Stimulated activated naive CD8-positive, alpha-beta T cell treated with anti-CD3 and anti-CD28 coated beads, Interleukin-15, Interleukin-2, amounts not matched to agents 100 U/mL and 50 U/mL, for 24 hours (primary cell): Measurements from ENCODE around the gene ZNF638.

ENCODE experiments used
- ATAC-seq: fragments of 150-1000 bp; cut with Tn5 transposase; one replicate; pipeline ENCODE4 v1.10.0; 2021
- DNase-seq: peaks from one replicate; pipeline ENCODE4 v3.0.0; 2021

Gene ZNF638

DNA sequence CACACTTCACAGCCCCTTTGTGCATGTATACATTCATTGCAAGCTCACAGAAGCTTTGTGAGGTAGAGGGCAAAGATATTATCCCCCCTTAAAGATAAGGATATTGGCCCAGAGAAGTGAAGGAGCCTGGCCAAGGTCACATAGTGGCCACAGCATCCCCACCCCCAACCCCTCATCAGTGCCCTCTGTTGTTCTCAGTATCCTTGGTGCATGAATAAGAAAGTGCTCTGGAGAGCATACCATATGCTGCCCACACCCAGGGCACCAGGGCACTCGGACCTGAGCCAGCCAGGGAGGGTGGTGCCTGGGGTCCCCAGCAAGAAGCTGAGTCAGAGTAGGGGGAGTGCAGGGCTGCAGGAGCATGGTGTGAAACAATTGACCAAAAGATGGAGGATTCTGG, 125.0 kb downstream of the ZNF638 start:
- DNase-seq (no peak), ATAC-seq (no peak)

DNA sequence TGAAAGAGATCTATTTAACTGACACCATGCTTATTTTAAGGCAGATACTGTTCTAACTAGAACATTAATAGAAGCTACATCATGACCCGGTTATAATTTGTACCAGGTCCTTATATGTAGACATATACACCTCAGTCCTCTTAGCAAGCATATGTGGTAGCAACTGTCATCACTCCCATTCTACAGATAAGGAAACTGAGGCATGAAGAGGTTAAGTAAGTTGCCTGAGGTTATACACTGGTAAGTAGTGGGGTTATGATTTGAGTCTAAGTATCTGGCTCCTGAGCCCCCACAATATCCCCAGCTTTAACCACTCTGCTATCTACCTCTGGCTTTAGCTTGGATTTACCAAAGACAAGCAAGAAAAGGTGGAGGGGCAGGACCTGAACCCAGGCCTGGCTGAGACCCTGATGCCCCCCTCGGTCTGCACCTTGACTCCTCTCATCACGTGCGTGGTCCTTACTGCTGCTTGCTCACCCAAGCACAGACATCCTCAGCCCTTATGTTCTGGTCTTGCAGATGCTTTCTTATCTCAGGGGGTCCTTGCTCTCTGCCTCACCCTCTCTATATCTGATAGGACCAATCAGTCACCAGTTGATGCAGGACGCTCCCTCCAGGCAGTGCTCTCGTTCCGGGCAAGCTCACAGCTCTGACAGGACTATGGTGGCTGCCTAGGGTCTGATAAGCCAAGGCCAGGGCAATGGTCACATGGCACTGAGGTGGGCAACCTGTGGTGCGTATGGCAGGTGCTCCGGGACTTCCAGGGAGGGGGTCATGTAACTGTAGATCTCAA, 125.7 kb downstream of the ZNF638 start:
- DNase-seq: no peak
- ATAC-seq: no peak

DNA sequence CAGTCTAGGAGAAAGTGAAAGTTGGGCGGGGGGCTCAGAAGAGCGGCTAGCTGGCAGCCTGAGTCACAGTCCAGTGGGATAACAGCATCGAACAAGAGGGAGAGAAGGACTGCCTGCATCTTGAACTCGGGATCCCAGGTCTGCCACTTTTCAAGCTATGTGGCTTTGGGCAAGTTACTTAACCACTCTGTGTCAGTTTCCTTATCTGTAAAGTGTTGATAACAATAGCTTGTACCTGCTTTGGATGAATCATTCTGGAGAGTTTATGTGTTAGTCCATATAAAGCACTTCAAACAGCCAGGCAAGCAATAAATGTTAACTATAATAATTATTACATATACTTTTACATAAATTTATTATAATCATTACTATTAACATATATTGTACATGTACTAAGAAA, 126.3 kb downstream of the ZNF638 start:
- ATAC-seq: no peak
- DNase-seq: no peak

DNA sequence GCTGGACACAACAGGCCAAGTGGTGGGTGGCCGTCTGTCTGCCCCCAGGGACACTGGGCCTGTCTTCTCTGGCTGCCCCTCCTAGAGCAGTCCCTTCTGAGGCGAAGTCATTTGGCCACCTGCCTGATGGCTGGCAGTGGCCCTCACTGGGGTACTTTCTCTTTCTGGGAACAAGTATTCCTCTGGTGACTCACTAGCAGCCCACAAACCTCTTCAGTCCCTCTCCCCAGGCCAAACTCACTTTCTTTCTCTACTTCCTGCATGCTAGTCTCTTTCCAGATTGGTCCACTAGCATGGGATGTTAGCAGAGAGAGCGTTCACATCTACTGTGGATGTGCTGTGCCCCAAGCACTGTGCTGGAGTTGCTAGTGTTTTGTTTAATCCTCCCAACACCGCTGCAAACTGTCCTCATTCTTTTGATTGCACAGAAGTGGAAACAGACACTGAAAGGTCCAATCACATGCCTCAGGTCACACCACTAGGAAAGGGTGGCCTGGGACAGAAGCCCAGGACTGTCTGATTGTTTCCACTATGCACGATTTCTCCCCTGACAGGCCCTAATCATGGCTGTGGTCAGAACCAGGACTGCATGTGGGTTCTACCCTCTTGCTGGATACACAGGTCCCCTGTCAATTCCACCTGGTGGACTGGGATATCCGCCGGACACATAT, 127.0 kb downstream of the ZNF638 start:
- no peak for DNase-seq
- ATAC-seq: no peak

- DNase-seq (no peak), ATAC-seq (no peak)
These were observed 127.5 kb downstream of the ZNF638 start for GRCh38 chr2:71459084-71459431.

GRCh38 chr2:71460056-71460455, 128.5 kb downstream of the ZNF638 start:
- DNase-seq: no peak
- no peak for ATAC-seq

GRCh38 chr2:71460595-71461303, 129.2 kb downstream of the ZNF638 start:
- no peak for DNase-seq
- ATAC-seq: no peak

GRCh38 chr2:71461304-71461671, 129.7 kb downstream of the ZNF638 start:
- ATAC-seq (no peak), DNase-seq (no peak)

DNA sequence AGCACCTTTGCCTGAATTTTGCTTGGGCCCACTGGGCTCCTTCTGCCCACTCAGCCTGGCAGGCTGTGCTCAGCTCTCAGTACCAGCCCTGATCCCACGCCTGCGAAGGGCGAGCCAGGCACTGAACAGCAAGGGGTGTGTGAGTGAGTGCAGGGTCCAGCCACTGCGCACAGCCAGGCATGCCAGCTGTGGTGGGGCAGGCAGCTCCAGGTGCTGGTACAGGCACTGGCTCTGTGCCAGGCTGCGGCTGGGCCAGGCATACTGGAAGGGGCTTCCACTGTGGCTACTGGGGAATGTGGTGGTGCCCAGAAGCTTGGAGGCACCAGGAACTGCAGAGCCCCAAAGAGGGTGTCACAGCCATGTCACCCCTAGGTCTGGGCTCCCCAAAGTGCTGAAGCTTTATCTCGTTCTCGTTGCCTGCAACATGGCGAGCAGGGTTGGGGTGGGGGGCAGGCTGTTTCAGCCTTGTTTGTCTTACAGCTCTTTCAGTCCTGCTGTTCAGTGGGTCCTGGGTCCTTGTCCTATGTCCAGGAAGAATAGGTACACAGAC, 130.5 kb downstream of the ZNF638 start:
- no peak for ATAC-seq
- no peak for DNase-seq

GRCh38 chr2:71462641-71463341, 131.2 kb downstream of the ZNF638 start:
- DNase-seq (no peak), ATAC-seq (no peak)

DNA sequence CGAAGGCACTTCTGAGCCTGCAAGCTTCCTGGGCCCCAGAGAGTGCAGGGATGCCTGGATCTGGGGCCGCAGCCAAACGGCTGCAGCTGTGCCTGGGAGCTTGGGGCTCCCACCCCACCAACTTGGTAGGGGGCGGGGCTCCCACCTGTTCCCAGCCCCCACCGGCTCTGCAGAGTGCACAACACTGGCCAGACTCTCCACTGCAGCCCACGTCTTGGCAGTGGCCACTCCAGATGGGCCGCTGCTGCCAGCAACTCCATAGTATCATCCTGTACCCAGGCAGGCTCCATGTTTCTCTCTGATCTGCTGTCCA, 131.7 kb downstream of the ZNF638 start:
- DNase-seq: no peak

GRCh38 chr2:71464389-71464788, 132.8 kb downstream of the ZNF638 start:
- no peak for ATAC-seq
- no peak for DNase-seq

More for the DNA sequence above, 131.7 kb downstream of the ZNF638 start:
- ATAC-seq: no peak

- no peak for DNase-seq
- ATAC-seq: no peak
These were observed 133.8 kb downstream of the ZNF638 start for GRCh38 chr2:71465356-71465755.

GRCh38 chr2:71465961-71466300, 134.3 kb downstream of the ZNF638 start:
- ATAC-seq (no peak), DNase-seq (no peak)

GRCh38 chr2:71466301-71467179, 135.0 kb downstream of the ZNF638 start:
- peak; percentile 16 for DNase-seq
- peak; percentile 36 for ATAC-seq

- no peak for ATAC-seq
These were observed 135.7 kb downstream of the ZNF638 start for GRCh38 chr2:71467180-71467815.

DNA sequence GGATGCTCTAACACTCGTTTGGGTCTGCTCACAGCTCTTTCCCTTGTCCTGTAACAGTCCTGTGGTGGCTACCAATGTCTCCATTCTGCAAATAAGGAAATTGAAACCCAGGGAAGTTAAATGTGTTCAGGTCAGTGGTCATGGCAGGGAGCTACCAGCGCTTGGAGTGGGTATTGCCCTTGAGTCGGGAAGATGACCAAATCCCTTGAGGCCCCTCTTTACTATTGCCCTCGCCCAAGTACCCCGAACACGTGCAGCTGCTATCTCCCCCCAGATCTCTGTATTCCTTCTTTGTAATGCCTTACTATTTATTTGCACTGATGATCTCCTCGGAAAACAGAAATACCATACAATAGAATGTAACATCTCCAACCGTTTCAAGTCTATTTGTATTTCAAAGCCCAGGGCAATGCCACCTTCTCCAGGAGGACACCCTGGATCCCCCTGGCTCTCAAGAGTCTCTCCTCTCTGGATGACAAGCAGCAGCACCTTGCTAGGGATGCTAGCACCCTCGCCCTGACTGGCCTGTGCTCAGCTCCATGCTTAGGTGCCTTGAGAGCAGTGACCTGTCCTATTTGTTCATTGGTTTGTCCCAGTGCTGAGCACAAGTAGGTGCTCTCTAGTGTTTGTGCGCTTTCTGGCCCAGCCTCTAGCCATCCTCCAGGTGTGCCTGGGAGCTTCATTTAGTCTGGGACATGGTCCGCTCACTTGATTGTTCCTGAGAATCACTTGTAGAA, 136.9 kb downstream of the ZNF638 start:
- ATAC-seq (no peak), DNase-seq (no peak)

More at GRCh38 chr2:71467180-71467815, 135.7 kb downstream of the ZNF638 start:
- no peak for DNase-seq

- DNase-seq: no peak
- no peak for ATAC-seq
These were observed 138.1 kb downstream of the ZNF638 start for GRCh38 chr2:71469403-71470398.

DNA sequence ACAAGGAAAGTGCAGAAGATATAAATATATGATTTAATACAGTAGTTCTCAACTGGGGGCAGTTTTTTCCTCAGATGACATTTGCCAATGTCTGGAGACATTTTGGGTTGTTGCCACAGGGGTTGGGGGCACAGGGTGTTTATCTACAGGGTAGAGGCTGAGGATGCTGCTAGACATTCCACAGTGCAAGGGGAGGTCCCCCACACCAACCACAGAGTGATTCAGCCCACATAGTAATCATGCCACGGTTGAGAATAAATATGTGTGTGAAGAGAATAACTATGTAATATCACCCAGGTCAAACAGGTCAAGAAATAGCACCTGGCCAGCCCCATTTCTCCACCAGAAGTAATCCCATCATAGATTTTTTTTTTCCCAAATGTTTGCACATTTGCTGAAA, 139.7 kb downstream of the ZNF638 start:
- ATAC-seq: peak; percentile 59
- no peak for DNase-seq
